GM21529 (cell line): ENCODE data around the gene RAI14.
"Not testable (repeated sequence)": the region's sequence is repeated elsewhere in the genome, so short reads cannot be mapped to it uniquely, and the experiment has no call there.

Experiments used
- ATAC-seq: cut with Tn5 transposase; IDR thresholded peaks from one replicate; pipeline ENCODE4 v1.9.1; 2021; ENCODE audit not compliant: unreplicated experiment

Gene RAI14

GRCh38 chr5:34758514-34758913 is 102.4 kb downstream of the RAI14 start:
- no peak for ATAC-seq

GRCh38 chr5:34759213-34759612 is 103.1 kb downstream of the RAI14 start:
- not testable (repeated sequence) for ATAC-seq

GRCh38 chr5:34765662-34766061 is 109.5 kb downstream of the RAI14 start:
- no peak for ATAC-seq

GRCh38 chr5:34767180-34767579 is 111.1 kb downstream of the RAI14 start:
- no peak for ATAC-seq

GRCh38 chr5:34770486-34770885 is 114.4 kb downstream of the RAI14 start:
- no peak for ATAC-seq

- no peak for ATAC-seq
Measured at GRCh38 chr5:34771076-34771475, 114.9 kb downstream of the RAI14 start.

GRCh38 chr5:34772267-34773098 is 116.4 kb downstream of the RAI14 start:
- no peak for ATAC-seq

GRCh38 chr5:34774139-34774538 is 118.0 kb downstream of the RAI14 start:
- no peak for ATAC-seq

GRCh38 chr5:34774678-34775077 is 118.5 kb downstream of the RAI14 start:
- not testable (repeated sequence) for ATAC-seq

- no peak for ATAC-seq
Measured at GRCh38 chr5:34775886-34776285, 119.8 kb downstream of the RAI14 start.

GRCh38 chr5:34778091-34778850 is 122.1 kb downstream of the RAI14 start:
- ATAC-seq, result no peak

GRCh38 chr5:34783892-34784291 is 127.8 kb downstream of the RAI14 start:
- not testable (repeated sequence) for ATAC-seq

GRCh38 chr5:34787035-34787434 is 130.9 kb downstream of the RAI14 start:
- ATAC-seq, result no peak

GRCh38 chr5:34789021-34789531 is 132.9 kb downstream of the RAI14 start:
- ATAC-seq, result no peak

- ATAC-seq, result no peak
Measured at GRCh38 chr5:34789639-34790038, 133.5 kb downstream of the RAI14 start.

GRCh38 chr5:34790069-34790468 is 133.9 kb downstream of the RAI14 start:
- ATAC-seq, result no peak

- ATAC-seq, result no peak
Measured at GRCh38 chr5:34791761-34792244, 135.7 kb downstream of the RAI14 start.

- no peak for ATAC-seq
Measured at GRCh38 chr5:34802834-34803563, 146.9 kb downstream of the RAI14 start.

- ATAC-seq, result no peak
Measured at GRCh38 chr5:34803974-34804732, 148.0 kb downstream of the RAI14 start.

GRCh38 chr5:34804913-34805312 is 148.8 kb downstream of the RAI14 start:
- ATAC-seq, result no peak
